MM.1S (cell line): ENCODE data around the gene STARD6.

ENCODE experiments used
- DNase-seq: peaks from one replicate; pipeline ENCODE4 v3.0.0-alpha.2; 2015
- H2AFZ ChIP-seq: fragments of 300-600 bp; sonication (generic); 2 replicates; pipeline ENCODE4 v1.6.0; 2016; ENCODE audit warnings: antibody characterized with exemption, low read length
- H3F3A ChIP-seq: fragments of 300-600 bp; sonication (generic); 2 replicates; pipeline ENCODE4 v1.6.1; 2016; ENCODE audit warnings: mild to moderate bottlenecking, antibody characterized with exemption, low read length, moderate library complexity, mixed read lengths; ENCODE audit not compliant: insufficient read depth
- H3K27ac ChIP-seq: fragments of 300-600 bp; sonication (generic); 2 replicates; pipeline ENCODE4 v1.5.1; 2016; ENCODE audit warnings: mild to moderate bottlenecking, low read length
- H3K27me3 ChIP-seq: fragments of 300-600 bp; sonication (generic); replicated peaks from 2 replicates; pipeline ENCODE4 v1.6.0; 2016; ENCODE audit warnings: low read length; ENCODE audit not compliant: insufficient read depth
- H3K36me3 ChIP-seq: fragments of 300-600 bp; sonication (generic); replicated peaks from 2 replicates; pipeline ENCODE4 v1.6.1; 2016; ENCODE audit warnings: mild to moderate bottlenecking, low read length, mixed read lengths; ENCODE audit not compliant: insufficient read depth
- H3K4me1 ChIP-seq: fragments of 300-600 bp; sonication (generic); 2 replicates; pipeline ENCODE4 v1.6.1; 2016; ENCODE audit warnings: low read length, mixed read lengths
- H3K4me2 ChIP-seq: fragments of 300-600 bp; sonication (generic); 2 replicates; pipeline ENCODE4 v1.6.0; 2016; ENCODE audit warnings: low read depth, low read length
- H3K4me3 ChIP-seq: fragments of 300-600 bp; sonication (generic); 2 replicates; pipeline ENCODE4 v1.5.1; 2016; ENCODE audit warnings: low read length, mixed read lengths
- H3K79me2 ChIP-seq: fragments of 300-600 bp; sonication (generic); 2 replicates; pipeline ENCODE4 v1.6.1; 2016; ENCODE audit warnings: mixed run types, low read length, mixed read lengths
- H3K9ac ChIP-seq: fragments of 300-600 bp; sonication (generic); 2 replicates; pipeline ENCODE4 v1.6.1; 2016; ENCODE audit warnings: low read length, mixed read lengths
- H3K9me2 ChIP-seq: fragments of 300-600 bp; sonication (generic); replicated peaks from 2 replicates; pipeline ENCODE4 v1.6.1; 2016; ENCODE audit warnings: mild to moderate bottlenecking, low read length, mixed read lengths; ENCODE audit not compliant: insufficient read depth
- H3K9me3 ChIP-seq: fragments of 300-600 bp; sonication (generic); replicated peaks from 2 replicates; pipeline ENCODE4 v1.6.1; 2016; ENCODE audit warnings: mild to moderate bottlenecking, low read length, mixed read lengths; ENCODE audit not compliant: insufficient read depth
- H4K20me1 ChIP-seq: fragments of 300-600 bp; sonication (generic); 2 replicates; pipeline ENCODE4 v1.6.1; 2016; ENCODE audit warnings: mild to moderate bottlenecking, low read length, moderate library complexity, mixed read lengths; ENCODE audit not compliant: insufficient read depth
- CTCF ChIP-seq: fragments of 300-600 bp; sonication (generic); IDR thresholded peaks from 2 replicates; pipeline ENCODE4 v1.5.1; 2016; ENCODE audit warnings: antibody characterized with exemption, low read length, mixed read lengths
- EZH2 ChIP-seq: fragments of 300-600 bp; sonication (generic); optimal IDR thresholded peaks from 2 replicates; pipeline ENCODE3; 2017; ENCODE audit warnings: low read depth, mild to moderate bottlenecking, antibody characterized with exemption, low read length, mixed read lengths
- EZH2phosphoT487 ChIP-seq: fragments of 300-600 bp; sonication (generic); IDR thresholded peaks from 2 replicates; pipeline ENCODE4 v1.6.1; 2018; ENCODE audit warnings: antibody characterized with exemption, low read length

Gene STARD6

GRCh38 chr18:54381640-54382039 is 24.0 kb upstream of the STARD6 start:
- Histone ChIP-seq H4K20me1 (no peaks in the 10 kb centered on the region), H3K9ac (no peak overlapping the region), H3K4me2 (no peak overlapping the region), H3K36me3 (no peaks in the 10 kb centered on the region), H3K27me3 (no peaks in the 10 kb centered on the region), H3K9me3 (no peaks in the 10 kb centered on the region), H3K4me1 (no peaks in the 10 kb centered on the region), H3K9me2 (no peaks in the 10 kb centered on the region), H3K4me3 (no peak overlapping the region), H3K79me2 (no peaks in the 10 kb centered on the region), H3F3A (no peaks in the 10 kb centered on the region), H3K27ac (no peak overlapping the region), H2AFZ (no peak overlapping the region)
- DNase-seq = no peak
- TF ChIP-seq EZH2 (no peak), EZH2phosphoT487 (no peak), CTCF (no peak)

- Histone ChIP-seq H3K9ac (no peak overlapping the region), H3K9me2 (no peaks in the 10 kb centered on the region), H3K9me3 (no peaks in the 10 kb centered on the region), H2AFZ (no peak overlapping the region), H3K79me2 (no peaks in the 10 kb centered on the region), H4K20me1 (no peaks in the 10 kb centered on the region), H3K27ac (no peak overlapping the region), H3K4me3 (no peak overlapping the region), H3K27me3 (no peaks in the 10 kb centered on the region), H3F3A (no peaks in the 10 kb centered on the region), H3K36me3 (no peaks in the 10 kb centered on the region), H3K4me2 (no peak overlapping the region), H3K4me1 (no peaks in the 10 kb centered on the region)
- TF ChIP-seq CTCF (no peak), EZH2 (no peak), EZH2phosphoT487 (no peak)
- no peak for DNase-seq
Observed at GRCh38 chr18:54378057-54378456, 20.4 kb upstream of the STARD6 start.

GRCh38 chr18:54360406-54360805 is 2.7 kb upstream of the STARD6 start:
- H3K9ac ChIP-seq = no peak overlapping the region
- no peak overlapping the region for H2AFZ ChIP-seq
- no peaks in the 10 kb centered on the region for H3K9me2 ChIP-seq
- peaks cover 8% of the 10 kb centered on the region for H3K4me1 ChIP-seq
- H3K27ac ChIP-seq = no peak overlapping the region
- H3K36me3 ChIP-seq = no peaks in the 10 kb centered on the region
- H3K4me3 ChIP-seq = no peak overlapping the region
- no peaks in the 10 kb centered on the region for H3K27me3 ChIP-seq
- TF ChIP-seq EZH2phosphoT487 = no peak
- TF ChIP-seq EZH2 = no peak
- no peak for TF ChIP-seq CTCF
- no peaks in the 10 kb centered on the region for H4K20me1 ChIP-seq
- no peak for DNase-seq
- no peak overlapping the region for H3K4me2 ChIP-seq
- H3F3A ChIP-seq = peaks cover 4% of the 10 kb centered on the region; the same call in 1 of the 2 replicates
- peaks cover 8% of the 10 kb centered on the region for H3K79me2 ChIP-seq
- no peaks in the 10 kb centered on the region for H3K9me3 ChIP-seq
